ENCODE data around the gene NECTIN2.

NECTIN2 gene

GRCh38 chr19:44812142-44812718 lies 33.9 kb upstream of the NECTIN2 start:
- no peak overlapping the region for H3K4me3 ChIP-seq (ENCODE audit: low read depth, low read length, poor library complexity, severe bottlenecking)
- no peaks in the 10 kb centered on the region for H3K9me2 ChIP-seq (ENCODE audit: low read depth, low read length)
- 0 out of 2 replicates have a peak, but pooled peaks cover 3% of the 10 kb centered on the region for H3K27me3 ChIP-seq (ENCODE audit: insufficient read depth, low read length)
- H3K27ac ChIP-seq (ENCODE audit: low read depth, low read length, poor library complexity, severe bottlenecking): no peak overlapping the region
- TF ChIP-seq EZH2 (IDR thresholded peaks at IDR 0.05; ENCODE audit: borderline replicate concordance, low read length) (no peak), CTCF (IDR thresholded peaks at IDR 0.05; ENCODE audit: low read length) (no peak)
- H3K4me1 ChIP-seq (ENCODE audit: insufficient read depth, low read length, severe bottlenecking): peaks cover 3% of the 10 kb centered on the region
- H4K20me1 ChIP-seq (ENCODE audit: insufficient read depth, low read length): no peaks in the 10 kb centered on the region
- H2AFZ ChIP-seq (ENCODE audit: low read length): no peak overlapping the region
- no peak overlapping the region for H3K9ac ChIP-seq (ENCODE audit: low read length)
- H3F3A ChIP-seq (ENCODE audit: insufficient read depth, low read length): no peaks in the 10 kb centered on the region
- no peaks in the 10 kb centered on the region for H3K9me3 ChIP-seq (ENCODE audit: low read length)
- no peaks in the 10 kb centered on the region for H3K79me2 ChIP-seq (ENCODE audit: insufficient read depth, low read length)
- no peaks in the 10 kb centered on the region for H3K36me3 ChIP-seq (ENCODE audit: insufficient read depth, low read length)
- no peak overlapping the region for H3K4me2 ChIP-seq (ENCODE audit: low read length)

- Histone ChIP-seq H2AFZ (ENCODE audit: low read length) (no peak overlapping the region), H3K36me3 (ENCODE audit: insufficient read depth, low read length) (no peaks in the 10 kb centered on the region), H3K4me1 (ENCODE audit: insufficient read depth, low read length, severe bottlenecking) (peaks cover 3% of the 10 kb centered on the region), H3K27ac (ENCODE audit: low read depth, low read length, poor library complexity, severe bottlenecking) (no peak overlapping the region), H3K79me2 (ENCODE audit: insufficient read depth, low read length) (no peaks in the 10 kb centered on the region), H3K27me3 (ENCODE audit: insufficient read depth, low read length) (0 out of 2 replicates have a peak, but pooled peaks cover 3% of the 10 kb centered on the region), H3K9ac (ENCODE audit: low read length) (no peak overlapping the region), H4K20me1 (ENCODE audit: insufficient read depth, low read length) (no peaks in the 10 kb centered on the region), H3F3A (ENCODE audit: insufficient read depth, low read length) (no peaks in the 10 kb centered on the region), H3K9me3 (ENCODE audit: low read length) (no peaks in the 10 kb centered on the region), H3K9me2 (ENCODE audit: low read depth, low read length) (no peaks in the 10 kb centered on the region), H3K4me3 (ENCODE audit: low read depth, low read length, poor library complexity, severe bottlenecking) (no peak overlapping the region), H3K4me2 (ENCODE audit: low read length) (peak overlapping the region; percentile 27; the same call in 1 of the 2 replicates)
- no peak for TF ChIP-seq EZH2 (IDR thresholded peaks at IDR 0.05; ENCODE audit: borderline replicate concordance, low read length)
- peak; percentile 5; the same call in 1 of the 2 replicates for TF ChIP-seq CTCF (IDR thresholded peaks at IDR 0.05; ENCODE audit: low read length)
Observed at GRCh38 chr19:44813070-44813840, 32.8 kb upstream of the NECTIN2 start.

GRCh38 chr19:44813841-44814470 lies 32.1 kb upstream of the NECTIN2 start:
- no peak overlapping the region for H3K4me2 ChIP-seq (ENCODE audit: low read length)
- no peak overlapping the region for H2AFZ ChIP-seq (ENCODE audit: low read length)
- no peak overlapping the region for H3K27ac ChIP-seq (ENCODE audit: low read depth, low read length, poor library complexity, severe bottlenecking)
- H3K9ac ChIP-seq (ENCODE audit: low read length): no peak overlapping the region
- no peaks in the 10 kb centered on the region for H3K36me3 ChIP-seq (ENCODE audit: insufficient read depth, low read length)
- no peaks in the 10 kb centered on the region for H3F3A ChIP-seq (ENCODE audit: insufficient read depth, low read length)
- no peaks in the 10 kb centered on the region for H3K79me2 ChIP-seq (ENCODE audit: insufficient read depth, low read length)
- H3K4me3 ChIP-seq (ENCODE audit: low read depth, low read length, poor library complexity, severe bottlenecking): no peak overlapping the region
- H4K20me1 ChIP-seq (ENCODE audit: insufficient read depth, low read length): no peaks in the 10 kb centered on the region
- TF ChIP-seq EZH2 (IDR thresholded peaks at IDR 0.05; ENCODE audit: borderline replicate concordance, low read length) (no peak), CTCF (IDR thresholded peaks at IDR 0.05; ENCODE audit: low read length) (no peak)
- H3K27me3 ChIP-seq (ENCODE audit: insufficient read depth, low read length): no peaks in the 10 kb centered on the region
- H3K9me2 ChIP-seq (ENCODE audit: low read depth, low read length): no peaks in the 10 kb centered on the region
- H3K4me1 ChIP-seq (ENCODE audit: insufficient read depth, low read length, severe bottlenecking): peaks cover 3% of the 10 kb centered on the region
- H3K9me3 ChIP-seq (ENCODE audit: low read length): no peaks in the 10 kb centered on the region
